ENCODE results near the gene PSMB3.

PSMB3 gene

GRCh38 chr17:38752308-38753070, at the start of gene PSMB3:
TSS of gene PSMB3 (plus strand) at chr17:38752741. CDS start at chr17:38752827, 86 bp downstream.
- TF ChIP-seq SUZ12 (IDR thresholded peaks at IDR 0.05; ENCODE audit: extremely low read depth, insufficient read depth, insufficient read length), result no peak
- TF ChIP-seq YY1 (IDR thresholded peaks at IDR 0.05; ENCODE audit: insufficient read depth, insufficient read length), result no peak
- no peak for TF ChIP-seq ZNF274 (IDR thresholded peaks at IDR 0.05; ENCODE audit: low read depth, low read length)
- peaks cover 42% of the 10 kb centered on the region for H3K36me3 ChIP-seq (ENCODE audit: insufficient read depth, insufficient read length, low read length)
- H3K27me3 ChIP-seq (ENCODE audit: insufficient read depth, insufficient read length), result peaks cover 17% of the 10 kb centered on the region
- H3K4me1 ChIP-seq (ENCODE audit: insufficient read depth, insufficient read length), result peaks cover 4% of the 10 kb centered on the region
- peak within 1 kb of the TSS; percentile 100 for H3K4me3 ChIP-seq (ENCODE audit: insufficient read length, low read depth)
- peak; percentile 96 for DNase-seq (ENCODE audit: low read depth, low spot score)
- H3K9me3 ChIP-seq (ENCODE audit: insufficient read depth, low read length), result no peaks in the 10 kb centered on the region
- H3K9ac ChIP-seq (ENCODE audit: insufficient read length, low read depth), result peak within 1 kb of the TSS; percentile 100

- Histone ChIP-seq H3K9ac (ENCODE audit: insufficient read length, low read depth) (peak overlapping the region; percentile 76), H3K27me3 (ENCODE audit: insufficient read depth, insufficient read length) (peaks cover 84% of the 10 kb centered on the region), H3K36me3 (ENCODE audit: insufficient read depth, insufficient read length, low read length) (peaks cover 8% of the 10 kb centered on the region), H3K9me3 (ENCODE audit: insufficient read depth, low read length) (no peaks in the 10 kb centered on the region), H3K4me3 (ENCODE audit: insufficient read length, low read depth) (peak overlapping the region; percentile 69), H3K4me1 (ENCODE audit: insufficient read depth, insufficient read length) (peaks cover 24% of the 10 kb centered on the region)
- DNase-seq (ENCODE audit: low read depth, low spot score), result no peak
- TF ChIP-seq SUZ12 (IDR thresholded peaks at IDR 0.05; ENCODE audit: extremely low read depth, insufficient read depth, insufficient read length) (peak; percentile 22), ZNF274 (IDR thresholded peaks at IDR 0.05; ENCODE audit: low read depth, low read length) (no peak)
Observed at GRCh38 chr17:38702916-38703741, 49.4 kb upstream of the PSMB3 start.

GRCh38 chr17:38703742-38704605, 48.6 kb upstream of the PSMB3 start:
- peak; percentile 10 for TF ChIP-seq SUZ12 (IDR thresholded peaks at IDR 0.05; ENCODE audit: extremely low read depth, insufficient read depth, insufficient read length)
- TF ChIP-seq YY1 (IDR thresholded peaks at IDR 0.05; ENCODE audit: insufficient read depth, insufficient read length), result no peak
- Histone ChIP-seq H3K4me3 (ENCODE audit: insufficient read length, low read depth) (peak overlapping the region; percentile 69), H3K4me1 (ENCODE audit: insufficient read depth, insufficient read length) (peaks cover 26% of the 10 kb centered on the region), H3K27me3 (ENCODE audit: insufficient read depth, insufficient read length) (peaks cover 80% of the 10 kb centered on the region), H3K36me3 (ENCODE audit: insufficient read depth, insufficient read length, low read length) (peaks cover 8% of the 10 kb centered on the region), H3K9ac (ENCODE audit: insufficient read length, low read depth) (peak overlapping the region; percentile 66), H3K9me3 (ENCODE audit: insufficient read depth, low read length) (no peaks in the 10 kb centered on the region)
- peak; percentile 57 for DNase-seq (ENCODE audit: low read depth, low spot score)

GRCh38 chr17:38704606-38705522, 47.7 kb upstream of the PSMB3 start, which contains the start of gene MLLT6:
TSS of gene MLLT6 (plus strand) at chr17:38705273. CDS start at chr17:38705633, 360 bp downstream.
- DNase-seq (ENCODE audit: low read depth, low spot score), result no peak
- Histone ChIP-seq H3K4me1 (ENCODE audit: insufficient read depth, insufficient read length) (peaks cover 28% of the 10 kb centered on the region), H3K9ac (ENCODE audit: insufficient read length, low read depth) (peak within 1 kb of the TSS; percentile 75), H3K36me3 (ENCODE audit: insufficient read depth, insufficient read length, low read length) (peaks cover 8% of the 10 kb centered on the region), H3K27me3 (ENCODE audit: insufficient read depth, insufficient read length) (peaks cover 71% of the 10 kb centered on the region), H3K9me3 (ENCODE audit: insufficient read depth, low read length) (no peaks in the 10 kb centered on the region), H3K4me3 (ENCODE audit: insufficient read length, low read depth) (peak within 1 kb of the TSS; percentile 59)
- TF ChIP-seq SUZ12 (IDR thresholded peaks at IDR 0.05; ENCODE audit: extremely low read depth, insufficient read depth, insufficient read length) (no peak), YY1 (IDR thresholded peaks at IDR 0.05; ENCODE audit: insufficient read depth, insufficient read length) (no peak), ZNF274 (IDR thresholded peaks at IDR 0.05; ENCODE audit: low read depth, low read length) (no peak)

- H3K4me3 ChIP-seq (ENCODE audit: insufficient read length, low read depth), result peak overlapping the region; percentile 59
- peaks cover 8% of the 10 kb centered on the region for H3K36me3 ChIP-seq (ENCODE audit: insufficient read depth, insufficient read length, low read length)
- no peak for DNase-seq (ENCODE audit: low read depth, low spot score)
- H3K9me3 ChIP-seq (ENCODE audit: insufficient read depth, low read length), result no peaks in the 10 kb centered on the region
- TF ChIP-seq SUZ12 (IDR thresholded peaks at IDR 0.05; ENCODE audit: extremely low read depth, insufficient read depth, insufficient read length) (no peak), ZNF274 (IDR thresholded peaks at IDR 0.05; ENCODE audit: low read depth, low read length) (no peak), YY1 (IDR thresholded peaks at IDR 0.05; ENCODE audit: insufficient read depth, insufficient read length) (no peak)
- peaks cover 32% of the 10 kb centered on the region for H3K4me1 ChIP-seq (ENCODE audit: insufficient read depth, insufficient read length)
- peaks cover 65% of the 10 kb centered on the region for H3K27me3 ChIP-seq (ENCODE audit: insufficient read depth, insufficient read length)
- no peak overlapping the region for H3K9ac ChIP-seq (ENCODE audit: insufficient read length, low read depth)
Observed at GRCh38 chr17:38705523-38705802, 47.1 kb upstream of the PSMB3 start.

- Histone ChIP-seq H3K36me3 (ENCODE audit: insufficient read depth, insufficient read length, low read length) (peaks cover 8% of the 10 kb centered on the region), H3K9ac (ENCODE audit: insufficient read length, low read depth) (peak overlapping the region; percentile 75), H3K27me3 (ENCODE audit: insufficient read depth, insufficient read length) (peaks cover 60% of the 10 kb centered on the region), H3K4me3 (ENCODE audit: insufficient read length, low read depth) (peak overlapping the region; percentile 59), H3K9me3 (ENCODE audit: insufficient read depth, low read length) (no peaks in the 10 kb centered on the region), H3K4me1 (ENCODE audit: insufficient read depth, insufficient read length) (peaks cover 37% of the 10 kb centered on the region)
- no peak for TF ChIP-seq SUZ12 (IDR thresholded peaks at IDR 0.05; ENCODE audit: extremely low read depth, insufficient read depth, insufficient read length)
- no peak for TF ChIP-seq YY1 (IDR thresholded peaks at IDR 0.05; ENCODE audit: insufficient read depth, insufficient read length)
- no peak for TF ChIP-seq ZNF274 (IDR thresholded peaks at IDR 0.05; ENCODE audit: low read depth, low read length)
- no peak for DNase-seq (ENCODE audit: low read depth, low spot score)
Observed at GRCh38 chr17:38705803-38706504, 46.6 kb upstream of the PSMB3 start.
